GM19043 (cell line): Measurements from ENCODE around the gene RALB.

Experiments
- ATAC-seq: cut with Tn5 transposase; IDR thresholded peaks from one replicate; pipeline ENCODE4 v1.9.1; 2021; ENCODE audit warnings: low read depth; ENCODE audit not compliant: unreplicated experiment

RALB gene

DNA sequence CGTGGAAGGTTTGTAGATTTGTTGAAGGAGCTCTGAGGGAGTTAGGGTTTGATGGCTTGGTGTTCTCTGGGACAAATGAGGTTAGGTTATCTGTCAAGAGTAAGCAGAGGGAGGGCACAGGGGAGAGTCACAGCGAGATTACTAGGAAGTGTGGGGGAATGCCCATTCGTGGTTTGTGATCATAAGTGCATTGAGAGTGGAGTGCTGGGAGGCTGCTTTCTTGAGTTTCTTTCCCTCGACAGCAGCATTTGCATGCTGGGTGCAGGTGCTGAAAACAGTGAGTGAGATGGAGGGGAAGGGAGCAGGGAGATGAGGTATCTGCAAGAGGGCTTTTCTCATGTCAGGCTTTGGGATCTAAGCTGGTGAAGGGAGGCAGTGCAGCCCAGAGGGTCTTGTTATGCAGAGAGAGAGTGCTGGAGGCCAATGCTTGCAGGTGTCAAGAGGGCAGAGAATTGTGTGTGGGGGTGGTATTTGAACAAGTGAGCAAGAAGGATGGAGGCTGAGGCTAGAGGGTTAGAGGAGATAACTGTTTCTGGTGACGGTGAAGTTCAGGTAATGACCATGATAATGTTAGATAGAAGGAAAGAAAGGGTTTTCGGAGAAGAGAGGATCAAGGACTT is 8.8 kb downstream of the RALB start:
- peak; percentile 75 for ATAC-seq

DNA sequence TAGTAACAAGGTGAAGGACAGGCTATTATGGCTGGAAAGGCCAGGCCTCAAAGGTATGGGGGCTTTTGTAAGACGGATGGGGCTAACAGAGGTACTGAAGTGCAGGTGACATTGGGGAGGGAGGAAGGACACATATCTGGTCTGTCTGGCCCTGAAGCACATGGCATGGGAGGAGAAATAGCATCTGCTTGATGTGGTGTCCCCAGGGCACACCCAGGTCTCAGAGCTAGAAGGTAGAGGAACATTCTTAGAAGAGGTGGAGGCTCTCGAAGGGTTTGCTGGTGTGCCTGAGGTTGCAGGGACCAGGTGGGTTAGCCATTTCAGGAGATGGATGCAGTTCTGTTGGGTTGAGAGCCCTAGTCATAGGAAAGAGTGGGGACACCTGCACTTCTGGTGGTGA is 9.5 kb downstream of the RALB start:
- no peak for ATAC-seq

DNA sequence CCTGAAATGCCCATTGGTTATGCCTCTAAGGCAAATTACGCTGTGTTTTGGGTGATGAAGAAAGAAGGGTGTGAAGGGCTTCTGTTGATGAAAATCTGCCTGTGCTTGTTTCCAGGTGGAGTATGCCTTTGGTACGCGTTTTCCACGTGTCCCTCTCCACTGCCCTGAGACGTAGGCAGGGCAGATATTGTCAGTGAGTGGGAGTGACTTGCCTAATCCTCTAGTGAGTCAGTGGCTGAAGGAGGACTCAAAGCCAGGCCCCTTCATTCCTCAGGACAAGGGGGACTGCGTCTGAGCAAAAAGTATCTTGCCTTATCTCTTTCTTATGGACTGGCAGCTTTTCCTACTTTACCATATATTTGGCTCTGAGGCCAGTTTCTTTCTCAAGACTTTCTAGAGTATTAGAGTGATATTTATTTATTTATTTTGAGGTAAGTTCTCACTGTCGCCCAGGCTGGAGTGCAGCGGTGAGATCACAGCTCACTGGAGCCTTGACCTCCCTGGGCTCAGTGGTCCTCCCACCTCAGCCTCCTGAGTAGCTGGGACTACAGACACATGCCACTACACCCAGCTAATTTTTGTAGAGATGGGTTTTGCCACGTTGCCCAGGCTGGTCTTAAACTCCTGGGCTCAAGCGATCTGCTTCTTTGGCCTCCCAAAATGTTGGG is 10.2 kb downstream of the RALB start:
- ATAC-seq: no peak

DNA sequence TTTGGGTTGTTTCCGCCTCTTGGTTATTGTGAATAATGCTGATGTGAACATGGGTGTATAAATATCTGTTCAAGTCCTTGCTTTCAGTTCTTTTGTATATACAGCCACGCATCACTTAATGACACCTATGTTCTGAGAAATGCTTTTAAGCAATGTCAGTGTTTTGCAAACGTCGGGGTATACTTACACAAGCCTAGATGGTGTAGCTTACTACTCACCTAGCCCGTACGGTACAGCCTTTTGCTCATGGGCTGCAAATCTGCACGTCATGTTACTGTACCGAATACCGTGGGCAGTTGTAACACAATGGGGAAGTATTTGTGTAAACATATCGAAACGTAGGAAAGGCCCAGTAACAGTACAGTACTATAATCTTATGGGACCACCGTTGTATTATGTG is 12.4 kb downstream of the RALB start:
- peak; percentile 44 for ATAC-seq

GRCh38 chr2:120267348-120267747 is 14.7 kb downstream of the RALB start:
- no peak for ATAC-seq

DNA sequence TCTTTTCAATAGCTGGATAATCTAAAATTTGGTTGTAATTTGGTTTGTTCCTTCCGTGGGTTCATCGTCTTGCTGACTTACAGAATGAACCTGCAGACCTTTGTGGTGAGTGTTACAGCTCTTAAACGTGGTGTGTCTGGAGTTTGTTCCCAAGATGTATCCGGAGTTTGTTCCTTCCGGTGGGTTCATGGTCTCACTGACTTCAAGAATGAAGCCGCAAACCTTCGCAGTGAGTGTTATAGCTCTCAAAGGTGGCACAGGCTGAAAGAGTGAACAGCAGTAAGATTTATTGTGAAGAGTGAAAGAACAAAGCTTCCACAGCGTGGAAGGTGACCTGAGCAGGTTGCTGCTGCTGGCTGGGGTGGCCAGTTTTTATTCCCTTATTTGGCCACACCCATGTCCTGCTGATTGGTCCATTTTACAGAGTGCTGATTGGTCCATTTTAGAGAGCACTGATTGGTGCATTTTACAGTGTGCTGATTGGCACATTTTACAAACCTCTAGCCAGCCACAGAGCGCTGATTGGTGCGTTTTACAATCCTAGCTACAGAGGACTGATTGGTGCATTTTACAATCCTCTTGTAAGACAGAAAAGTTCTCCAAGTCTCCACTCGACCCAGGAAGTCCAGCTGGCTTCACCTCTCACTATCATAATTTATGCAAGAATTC is 16.6 kb downstream of the RALB start:
- ATAC-seq: no peak

GRCh38 chr2:120269816-120270215 is 17.2 kb downstream of the RALB start:
- ATAC-seq: no peak

DNA sequence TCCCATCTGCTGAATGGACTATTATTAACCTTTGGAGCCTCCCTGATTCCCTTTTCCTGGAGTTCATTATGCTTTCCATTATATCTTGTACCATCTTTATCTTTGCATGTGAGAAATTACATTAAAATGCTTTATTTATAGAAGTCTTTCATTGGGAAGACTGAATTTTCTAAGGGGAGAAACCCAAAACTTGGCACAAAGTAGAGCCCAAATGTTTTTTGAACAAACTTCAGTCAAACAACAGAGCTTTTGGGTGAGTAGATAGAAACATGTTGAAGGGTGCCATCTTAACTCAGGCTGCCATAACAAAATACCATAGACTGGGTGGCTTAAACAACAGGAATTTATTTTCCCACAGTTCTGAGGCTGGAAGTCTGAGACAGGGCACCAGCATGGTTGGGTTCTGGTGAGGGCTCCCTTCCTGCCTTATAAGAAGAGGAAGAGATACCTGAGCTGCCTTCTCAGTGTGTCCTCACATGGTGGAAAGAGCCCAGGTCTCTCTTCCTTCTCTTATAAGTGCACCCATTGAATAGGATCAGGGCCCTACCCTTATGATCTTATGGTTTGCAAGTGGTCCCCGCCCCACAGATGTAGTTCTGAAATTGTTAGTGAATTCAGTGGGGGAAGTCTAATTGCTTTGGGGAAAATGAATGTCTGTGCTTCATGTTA is 19.2 kb downstream of the RALB start:
- ATAC-seq: no peak

DNA sequence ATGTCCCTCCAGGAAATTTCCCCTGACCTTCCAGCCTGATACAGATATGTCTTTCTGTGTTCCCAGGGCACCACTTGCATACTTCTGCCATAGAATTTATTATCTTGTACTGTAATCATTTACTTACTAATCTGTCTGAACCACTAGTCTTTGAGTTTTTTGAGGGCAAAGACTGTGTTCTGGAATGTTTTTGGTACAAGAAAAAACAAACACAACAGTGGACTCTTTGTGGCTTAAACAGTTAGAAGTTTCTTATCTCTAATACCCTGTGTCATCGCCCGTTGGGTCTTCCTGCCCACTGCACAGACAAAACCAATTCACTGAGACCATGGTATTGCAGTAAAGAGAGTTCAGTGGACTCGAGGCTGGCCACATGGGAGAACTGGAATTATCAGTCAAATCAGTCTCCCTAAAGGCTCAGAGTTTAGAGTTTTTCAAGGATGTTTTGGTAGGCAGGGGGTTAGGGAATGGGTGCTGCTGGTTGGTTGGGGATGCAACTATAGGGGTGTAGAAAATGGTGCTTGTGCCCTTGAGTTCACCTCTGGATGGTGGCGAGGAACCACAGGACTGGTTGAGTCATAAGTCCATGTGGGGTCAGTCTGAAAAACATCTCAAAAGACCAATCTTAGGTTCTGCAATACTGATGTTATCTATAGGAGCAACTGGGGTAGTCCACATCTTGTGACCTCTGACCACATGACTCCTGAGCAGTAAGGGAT is 20.3 kb downstream of the RALB start:
- no peak for ATAC-seq

- ATAC-seq: no peak
These were observed 23.2 kb downstream of the RALB start for GRCh38 chr2:120275617-120276400.

- ATAC-seq: no peak
These were observed 25.0 kb downstream of the RALB start for GRCh38 chr2:120277505-120278205.

DNA sequence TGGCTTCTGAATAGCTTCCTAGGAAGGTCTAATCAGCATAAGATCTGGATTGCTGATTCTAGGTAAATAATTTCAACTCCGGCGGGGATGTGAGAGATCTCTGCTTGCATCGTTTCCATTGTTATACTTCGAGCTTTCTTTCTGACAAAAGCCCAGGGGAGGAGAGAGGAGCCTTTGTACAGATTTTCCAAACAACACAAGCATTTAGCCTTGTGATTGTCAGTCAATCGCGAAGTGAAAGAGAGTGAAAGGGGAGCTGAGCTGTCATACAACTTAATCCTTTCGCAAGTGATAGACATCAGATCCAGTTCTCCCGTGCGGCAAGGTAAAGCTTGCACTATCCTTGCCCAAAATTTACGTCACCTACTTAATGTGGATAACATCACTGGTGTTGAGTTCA is 26.2 kb downstream of the RALB start:
- ATAC-seq: no peak

DNA sequence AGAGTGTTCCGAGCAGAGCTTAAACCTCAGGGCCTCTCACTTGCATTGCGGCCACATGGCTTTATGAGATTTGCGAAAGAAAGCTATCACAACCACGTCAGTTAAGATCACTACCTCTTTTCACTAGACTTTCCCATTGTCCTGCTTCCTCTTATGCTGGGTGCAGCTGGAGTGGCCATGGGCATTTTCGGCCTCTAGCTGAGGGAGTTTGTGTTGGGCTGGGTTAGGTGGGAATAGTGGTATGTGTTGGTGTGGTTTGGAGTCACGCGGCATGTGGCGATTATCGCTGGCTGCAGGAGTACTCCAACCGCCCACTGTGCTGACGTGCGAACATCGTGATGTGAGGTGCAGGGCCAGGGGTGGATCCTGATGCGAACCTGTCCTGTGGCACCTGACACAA is 27.1 kb downstream of the RALB start:
- no peak for ATAC-seq

DNA sequence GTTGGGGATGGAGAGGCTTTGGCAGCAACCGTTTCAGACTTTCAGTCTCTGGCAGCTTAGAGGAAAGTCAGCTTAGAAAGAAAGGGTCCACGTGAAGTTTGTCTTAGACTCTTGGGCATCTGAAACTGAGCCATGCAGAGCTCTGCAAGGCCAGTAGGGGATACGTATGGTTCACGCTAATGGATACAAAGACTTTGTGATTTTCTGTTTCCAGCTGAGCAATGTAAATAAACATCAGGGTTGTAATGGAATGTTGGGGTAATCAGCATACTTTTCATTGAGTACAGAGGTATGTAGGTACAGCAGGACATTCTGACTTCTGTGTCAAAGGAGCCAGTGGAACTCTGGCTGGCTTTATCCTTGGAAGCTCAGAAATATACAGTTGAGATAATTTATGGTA is 31.0 kb downstream of the RALB start:
- no peak for ATAC-seq

- ATAC-seq: no peak
These were observed 32.4 kb downstream of the RALB start for GRCh38 chr2:120285056-120285455.

DNA sequence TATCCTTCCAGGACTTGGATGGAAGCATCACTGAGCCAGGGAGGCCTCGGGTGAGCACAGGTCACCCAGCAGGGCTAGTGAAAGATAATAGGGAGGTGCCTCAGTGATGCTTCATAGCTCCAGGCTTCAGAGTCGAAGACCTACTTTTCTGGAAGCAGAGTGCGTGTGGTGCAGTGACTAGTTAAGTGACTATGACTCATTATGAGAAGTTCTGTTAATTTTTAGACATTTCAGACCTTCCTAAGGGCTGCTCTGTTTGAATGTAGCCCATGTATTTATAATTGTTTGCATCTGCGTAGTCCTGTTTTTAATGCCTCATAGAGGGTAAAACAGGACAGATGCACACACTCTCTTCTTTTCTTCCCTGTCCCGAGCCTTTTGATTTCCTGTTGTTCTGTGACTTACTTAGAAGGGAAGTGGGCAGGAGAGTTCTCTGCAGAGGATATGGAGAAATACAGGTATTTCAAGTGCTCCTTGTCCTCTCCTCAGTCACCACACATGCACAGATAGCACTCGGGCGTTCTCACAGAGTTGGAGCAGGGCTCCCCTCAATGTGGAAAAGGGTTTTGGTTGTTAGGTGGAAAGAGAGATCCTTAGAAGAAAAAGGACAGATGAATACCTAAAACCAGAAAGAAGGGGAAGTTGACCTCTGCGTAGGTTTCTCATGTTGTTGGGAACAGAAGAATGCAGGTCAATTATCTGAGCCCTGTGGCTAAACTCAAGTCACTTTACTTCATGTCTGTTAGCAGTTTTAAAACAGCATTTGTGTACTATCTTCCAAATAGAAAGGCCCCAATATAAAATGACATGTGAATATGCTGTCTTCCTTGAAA is 34.7 kb downstream of the RALB start:
- ATAC-seq: peak; percentile 98

DNA sequence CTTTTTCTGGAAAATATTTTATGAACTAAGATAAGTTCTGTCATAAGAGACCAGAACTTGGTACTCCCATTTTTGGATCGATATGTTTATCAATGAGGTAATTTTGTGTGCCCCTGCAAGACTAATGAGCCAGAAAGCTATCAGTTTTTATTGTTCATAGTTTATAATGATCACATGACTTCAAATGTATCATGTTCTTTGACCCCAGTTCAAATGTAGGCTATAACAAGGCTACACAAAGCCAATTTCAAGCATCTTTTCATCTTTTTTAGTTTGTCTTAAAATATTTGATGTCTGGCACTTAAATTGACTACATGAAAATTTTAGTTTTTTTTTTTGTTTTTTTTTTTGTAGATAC is 35.3 kb downstream of the RALB start:
- no peak for ATAC-seq

GRCh38 chr2:120289221-120289906 is 36.7 kb downstream of the RALB start:
- no peak for ATAC-seq
